GM12878 (cell line): ENCODE results near the gene PRUNE2. TPM values are rescaled to one million over a fixed set of nuclear protein-coding genes. Genes with fewer than 3 reads are reported as not detected.

ENCODE experiments used
- BCL11A ChIP-seq: IDR thresholded peaks from 2 replicates; pipeline ENCODE4 v1.6.1; 2011; ENCODE audit warnings: low read depth, low read length
- CREB1 ChIP-seq: IDR thresholded peaks from 2 replicates; pipeline ENCODE4 v1.6.1; 2012; ENCODE audit warnings: low read depth, mild to moderate bottlenecking, inconsistent platforms
- DPF2 ChIP-seq: fragments of 450-650 bp; IDR thresholded peaks from 2 replicates; pipeline ENCODE4 v1.6.1; 2017; ENCODE audit warnings: mild to moderate bottlenecking
- ESRRA ChIP-seq: IDR thresholded peaks from 2 replicates; pipeline ENCODE4 v1.6.1; 2012; ENCODE audit warnings: mild to moderate bottlenecking, low read length, improper control_type of control experiment
- GATAD2B ChIP-seq: fragments of 450-650 bp; conservative IDR thresholded peaks from 2 replicates; pipeline ENCODE4 v1.6.1; 2017; ENCODE audit warnings: low read depth, mild to moderate bottlenecking, moderate library complexity
- HDAC2 ChIP-seq: fragments of 200-600 bp; sonication (generic); IDR thresholded peaks from 2 replicates; pipeline ENCODE4 v1.6.1; 2017
- HDGF ChIP-seq: fragments of 450-650 bp; IDR thresholded peaks from 2 replicates; pipeline ENCODE4 v1.6.1; 2016; ENCODE audit warnings: antibody characterized with exemption
- KAT2A ChIP-seq: conservative IDR thresholded peaks from 2 replicates; pipeline ENCODE4 v1.6.1; 2011; ENCODE audit warnings: low read depth, low read length; ENCODE audit not compliant: control insufficient read depth
- KLF5 ChIP-seq: fragments of 450-650 bp; IDR thresholded peaks from 2 replicates; pipeline ENCODE4 v1.6.1; 2014; ENCODE audit warnings: mild to moderate bottlenecking; ENCODE audit not compliant: partially characterized antibody
- MTA2 ChIP-seq: fragments of 450-650 bp; IDR thresholded peaks from 2 replicates; pipeline ENCODE4 v1.6.1; 2016; ENCODE audit warnings: low read depth, mild to moderate bottlenecking, moderate library complexity
- MYC ChIP-seq: IDR thresholded peaks from 2 replicates; pipeline ENCODE4 v1.6.1; 2011; ENCODE audit warnings: mild to moderate bottlenecking, low read length, moderate library complexity, inconsistent platforms; ENCODE audit not compliant: insufficient read depth, insufficient replicate concordance, insufficient read length, severe bottlenecking
- RUNX3 ChIP-seq: IDR thresholded peaks from 2 replicates; pipeline ENCODE4 v1.6.1; 2012; ENCODE audit warnings: low read length, inconsistent platforms
- SMAD1 ChIP-seq: fragments of 450-650 bp; IDR thresholded peaks from 2 replicates; pipeline ENCODE4 v1.6.1; 2018; ENCODE audit warnings: mild to moderate bottlenecking, low read depth; ENCODE audit not compliant: partially characterized antibody
- SPI1 ChIP-seq: IDR thresholded peaks from 2 replicates; pipeline ENCODE4 v1.6.1; 2011; ENCODE audit warnings: low read depth, mild to moderate bottlenecking, low read length, moderate library complexity, borderline replicate concordance; ENCODE audit not compliant: insufficient read depth
- TCF3 ChIP-seq: IDR thresholded peaks from 2 replicates; pipeline ENCODE4 v1.6.1; 2012; ENCODE audit warnings: low read depth, mild to moderate bottlenecking, low read length, borderline replicate concordance; ENCODE audit not compliant: insufficient read depth
- YY1 ChIP-seq: IDR thresholded peaks from 2 replicates; pipeline ENCODE4 v1.6.1; 2011; ENCODE audit warnings: low read depth, mild to moderate bottlenecking, low read length
- polyA plus RNA-seq, 11 experiments: library from polyadenylated mRNA; depleted of rRNA in 4 of 11; unstranded in 6 of 11; stranded (reverse) in 5 of 11; fragments of >200 nt; fragmentation: Nextera tagmentation in 4 of 11; fragmentation: Illumina TruSeq in 1 of 11; extraction: Ambion mirVana in 4 of 11; extraction: Trizol in 1 of 11; gene quantifications; 1 replicate in 1 of 11; 2 replicates in 10 of 11; pipeline versions ENCODE4 v1.2.1 to v1.2.3, GENCODE V29; 2011 to 2016; ENCODE audit warnings: inconsistent platforms in 2 of 11, missing spikeins in 2 of 11, low read depth in 1 of 11
- total RNA-seq, 4 experiments: library from RNA; depleted of rRNA in 3 of 4; stranded (reverse); fragments of >200 nt in 3 of 4; fragmentation: Illumina TruSeq in 1 of 4; extraction: Trizol in 1 of 4; gene quantifications; 2 replicates each; pipeline versions ENCODE4 v1.2.1 to v1.2.3, GENCODE V29; 2013 to 2021
- TF ChIP-seq, protein P1 (sequence below): fragments of 450-650 bp; IDR thresholded peaks from 2 replicates; pipeline ENCODE4 v1.6.1; 2017; ENCODE audit warnings: mild to moderate bottlenecking, low read depth, inconsistent platforms; ENCODE audit not compliant: poor library complexity, severe bottlenecking
- TF ChIP-seq, protein P2 (sequence below): fragments of 450-650 bp; IDR thresholded peaks from 2 replicates; pipeline ENCODE4 v1.6.1; 2017; ENCODE audit warnings: mild to moderate bottlenecking
- TF ChIP-seq, protein P3 (sequence below): fragments of 450-650 bp; IDR thresholded peaks from 2 replicates; pipeline ENCODE4 v1.6.1; 2017; ENCODE audit warnings: borderline replicate concordance
- TF ChIP-seq, protein P4 (sequence below): IDR thresholded peaks from 2 replicates; pipeline ENCODE4 v1.6.1; 2012; ENCODE audit warnings: improper control_type of control experiment, low read depth, low read length; ENCODE audit not compliant: insufficient replicate concordance

The PRUNE2 gene
- total and polyA plus RNA-seq, 10 of the 15 experiments (the other 5 are each of a cell fraction or from before 2014, with no cell fraction given): 0.07 to 0.63 (median 0.25) TPM

DNA sequence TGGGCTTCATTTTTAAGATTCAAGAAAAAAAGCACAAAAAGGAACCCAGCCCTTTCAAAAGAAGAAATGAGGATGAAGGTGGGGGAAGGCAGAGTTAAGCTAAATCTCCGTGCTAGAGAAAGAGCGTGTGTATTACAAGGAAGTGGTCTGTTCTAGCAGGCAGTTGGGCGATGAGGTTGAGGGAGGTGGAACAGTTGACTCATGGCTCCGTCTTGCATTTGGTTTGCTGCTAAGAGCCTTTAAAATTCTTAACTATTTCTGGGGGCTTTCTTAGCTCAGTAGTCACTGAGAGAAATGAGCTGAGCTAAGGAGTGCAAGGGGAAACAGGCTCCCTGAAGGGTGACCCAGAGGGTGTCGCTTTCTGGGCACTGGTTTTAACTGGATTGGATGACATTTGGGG lies 329.6 kb downstream of the PRUNE2 start (continued):
- TF ChIP-seq, protein P1, sequence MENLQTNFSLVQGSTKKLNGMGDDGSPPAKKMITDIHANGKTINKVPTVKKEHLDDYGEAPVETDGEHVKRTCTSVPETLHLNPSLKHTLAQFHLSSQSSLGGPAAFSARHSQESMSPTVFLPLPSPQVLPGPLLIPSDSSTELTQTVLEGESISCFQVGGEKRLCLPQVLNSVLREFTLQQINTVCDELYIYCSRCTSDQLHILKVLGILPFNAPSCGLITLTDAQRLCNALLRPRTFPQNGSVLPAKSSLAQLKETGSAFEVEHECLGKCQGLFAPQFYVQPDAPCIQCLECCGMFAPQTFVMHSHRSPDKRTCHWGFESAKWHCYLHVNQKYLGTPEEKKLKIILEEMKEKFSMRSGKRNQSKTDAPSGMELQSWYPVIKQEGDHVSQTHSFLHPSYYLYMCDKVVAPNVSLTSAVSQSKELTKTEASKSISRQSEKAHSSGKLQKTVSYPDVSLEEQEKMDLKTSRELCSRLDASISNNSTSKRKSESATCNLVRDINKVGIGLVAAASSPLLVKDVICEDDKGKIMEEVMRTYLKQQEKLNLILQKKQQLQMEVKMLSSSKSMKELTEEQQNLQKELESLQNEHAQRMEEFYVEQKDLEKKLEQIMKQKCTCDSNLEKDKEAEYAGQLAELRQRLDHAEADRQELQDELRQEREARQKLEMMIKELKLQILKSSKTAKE: no peak
- TF ChIP-seq, protein P2, sequence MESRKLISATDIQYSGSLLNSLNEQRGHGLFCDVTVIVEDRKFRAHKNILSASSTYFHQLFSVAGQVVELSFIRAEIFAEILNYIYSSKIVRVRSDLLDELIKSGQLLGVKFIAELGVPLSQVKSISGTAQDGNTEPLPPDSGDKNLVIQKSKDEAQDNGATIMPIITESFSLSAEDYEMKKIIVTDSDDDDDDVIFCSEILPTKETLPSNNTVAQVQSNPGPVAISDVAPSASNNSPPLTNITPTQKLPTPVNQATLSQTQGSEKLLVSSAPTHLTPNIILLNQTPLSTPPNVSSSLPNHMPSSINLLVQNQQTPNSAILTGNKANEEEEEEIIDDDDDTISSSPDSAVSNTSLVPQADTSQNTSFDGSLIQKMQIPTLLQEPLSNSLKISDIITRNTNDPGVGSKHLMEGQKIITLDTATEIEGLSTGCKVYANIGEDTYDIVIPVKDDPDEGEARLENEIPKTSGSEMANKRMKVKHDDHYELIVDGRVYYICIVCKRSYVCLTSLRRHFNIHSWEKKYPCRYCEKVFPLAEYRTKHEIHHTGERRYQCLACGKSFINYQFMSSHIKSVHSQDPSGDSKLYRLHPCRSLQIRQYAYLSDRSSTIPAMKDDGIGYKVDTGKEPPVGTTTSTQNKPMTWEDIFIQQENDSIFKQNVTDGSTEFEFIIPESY: no peak
- TF ChIP-seq, protein P3, sequence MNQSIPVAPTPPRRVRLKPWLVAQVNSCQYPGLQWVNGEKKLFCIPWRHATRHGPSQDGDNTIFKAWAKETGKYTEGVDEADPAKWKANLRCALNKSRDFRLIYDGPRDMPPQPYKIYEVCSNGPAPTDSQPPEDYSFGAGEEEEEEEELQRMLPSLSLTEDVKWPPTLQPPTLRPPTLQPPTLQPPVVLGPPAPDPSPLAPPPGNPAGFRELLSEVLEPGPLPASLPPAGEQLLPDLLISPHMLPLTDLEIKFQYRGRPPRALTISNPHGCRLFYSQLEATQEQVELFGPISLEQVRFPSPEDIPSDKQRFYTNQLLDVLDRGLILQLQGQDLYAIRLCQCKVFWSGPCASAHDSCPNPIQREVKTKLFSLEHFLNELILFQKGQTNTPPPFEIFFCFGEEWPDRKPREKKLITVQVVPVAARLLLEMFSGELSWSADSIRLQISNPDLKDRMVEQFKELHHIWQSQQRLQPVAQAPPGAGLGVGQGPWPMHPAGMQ: no peak
- TF ChIP-seq KAT2A (no peak), RUNX3 (peak; percentile 77), HDAC2 (no peak), BCL11A (peak; percentile 76), HDGF (no peak), MTA2 (no peak), CREB1 (no peak), SPI1 (peak; percentile 62; the same call in 1 of the 2 replicates), GATAD2B (no peak), ESRRA (no peak), SMAD1 (no peak), MYC (no peak), TCF3 (0 out of 2 replicates have a peak, but pooled peaks have one; percentile 24), YY1 (0 out of 2 replicates have a peak, but pooled peaks have one; percentile 9), DPF2 (no peak), KLF5 (no peak)
- TF ChIP-seq, protein P4, sequence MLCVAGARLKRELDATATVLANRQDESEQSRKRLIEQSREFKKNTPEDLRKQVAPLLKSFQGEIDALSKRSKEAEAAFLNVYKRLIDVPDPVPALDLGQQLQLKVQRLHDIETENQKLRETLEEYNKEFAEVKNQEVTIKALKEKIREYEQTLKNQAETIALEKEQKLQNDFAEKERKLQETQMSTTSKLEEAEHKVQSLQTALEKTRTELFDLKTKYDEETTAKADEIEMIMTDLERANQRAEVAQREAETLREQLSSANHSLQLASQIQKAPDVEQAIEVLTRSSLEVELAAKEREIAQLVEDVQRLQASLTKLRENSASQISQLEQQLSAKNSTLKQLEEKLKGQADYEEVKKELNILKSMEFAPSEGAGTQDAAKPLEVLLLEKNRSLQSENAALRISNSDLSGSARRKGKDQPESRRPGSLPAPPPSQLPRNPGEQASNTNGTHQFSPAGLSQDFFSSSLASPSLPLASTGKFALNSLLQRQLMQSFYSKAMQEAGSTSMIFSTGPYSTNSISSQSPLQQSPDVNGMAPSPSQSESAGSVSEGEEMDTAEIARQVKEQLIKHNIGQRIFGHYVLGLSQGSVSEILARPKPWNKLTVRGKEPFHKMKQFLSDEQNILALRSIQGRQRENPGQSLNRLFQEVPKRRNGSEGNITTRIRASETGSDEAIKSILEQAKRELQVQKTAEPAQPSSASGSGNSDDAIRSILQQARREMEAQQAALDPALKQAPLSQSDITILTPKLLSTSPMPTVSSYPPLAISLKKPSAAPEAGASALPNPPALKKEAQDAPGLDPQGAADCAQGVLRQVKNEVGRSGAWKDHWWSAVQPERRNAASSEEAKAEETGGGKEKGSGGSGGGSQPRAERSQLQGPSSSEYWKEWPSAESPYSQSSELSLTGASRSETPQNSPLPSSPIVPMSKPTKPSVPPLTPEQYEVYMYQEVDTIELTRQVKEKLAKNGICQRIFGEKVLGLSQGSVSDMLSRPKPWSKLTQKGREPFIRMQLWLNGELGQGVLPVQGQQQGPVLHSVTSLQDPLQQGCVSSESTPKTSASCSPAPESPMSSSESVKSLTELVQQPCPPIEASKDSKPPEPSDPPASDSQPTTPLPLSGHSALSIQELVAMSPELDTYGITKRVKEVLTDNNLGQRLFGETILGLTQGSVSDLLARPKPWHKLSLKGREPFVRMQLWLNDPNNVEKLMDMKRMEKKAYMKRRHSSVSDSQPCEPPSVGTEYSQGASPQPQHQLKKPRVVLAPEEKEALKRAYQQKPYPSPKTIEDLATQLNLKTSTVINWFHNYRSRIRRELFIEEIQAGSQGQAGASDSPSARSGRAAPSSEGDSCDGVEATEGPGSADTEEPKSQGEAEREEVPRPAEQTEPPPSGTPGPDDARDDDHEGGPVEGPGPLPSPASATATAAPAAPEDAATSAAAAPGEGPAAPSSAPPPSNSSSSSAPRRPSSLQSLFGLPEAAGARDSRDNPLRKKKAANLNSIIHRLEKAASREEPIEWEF: no peak
